Measurements from ENCODE around the gene PJA1. TPM values are rescaled to one million over a fixed set of nuclear protein-coding genes. Genes with fewer than 3 reads are reported as not detected.

Gene PJA1
- polyA plus RNA-seq, 4 donors, result 88.0 to 112 (median 103) TPM

GRCh38 chrX:69173906-69174305, 8.7 kb upstream of the PJA1 start:
- DNase-seq (ENCODE audit: low read depth in 4 of 4, low spot score in 3 of 4), result no peak

GRCh38 chrX:69172937-69173336, 7.7 kb upstream of the PJA1 start:
- DNase-seq (ENCODE audit: low read depth in 4 of 4, low spot score in 3 of 4), result no peak

GRCh38 chrX:69170319-69170718, 5.1 kb upstream of the PJA1 start:
- DNase-seq (ENCODE audit: low read depth in 4 of 4, low spot score in 3 of 4), result no peak

GRCh38 chrX:69163936-69164741, 1.1 kb downstream of the PJA1 start:
- no peak for DNase-seq (ENCODE audit: low read depth in 4 of 4, low spot score in 3 of 4)

- DNase-seq (ENCODE audit: low read depth in 4 of 4, low spot score in 3 of 4), result no peak
These were observed 2.8 kb downstream of the PJA1 start for GRCh38 chrX:69162361-69162865.

- DNase-seq (ENCODE audit: low read depth in 4 of 4, low spot score in 3 of 4), result no peak
These were observed 3.4 kb downstream of the PJA1 start for GRCh38 chrX:69161786-69162349.

GRCh38 chrX:69161371-69161770, 3.9 kb downstream of the PJA1 start:
- no peak for DNase-seq (ENCODE audit: low read depth in 4 of 4, low spot score in 3 of 4)

GRCh38 chrX:69158166-69158980, 6.9 kb downstream of the PJA1 start:
- DNase-seq (ENCODE audit: low read depth in 4 of 4, low spot score in 3 of 4), result peak in 1 of 4 donors; percentile 47

GRCh38 chrX:69156638-69157037, 8.6 kb downstream of the PJA1 start:
- no peak for DNase-seq (ENCODE audit: low read depth in 4 of 4, low spot score in 3 of 4)

- DNase-seq (ENCODE audit: low read depth in 4 of 4, low spot score in 3 of 4), result no peak
These were observed 9.3 kb downstream of the PJA1 start for GRCh38 chrX:69155786-69156520.

GRCh38 chrX:69154051-69154450, 11.2 kb downstream of the PJA1 start:
- DNase-seq (ENCODE audit: low read depth in 4 of 4, low spot score in 3 of 4), result no peak

- DNase-seq (ENCODE audit: low read depth in 4 of 4, low spot score in 3 of 4), result peak in 1 of 4 donors; percentile 47
These were observed 12.1 kb downstream of the PJA1 start for GRCh38 chrX:69153060-69153730.

- DNase-seq (ENCODE audit: low read depth in 4 of 4, low spot score in 3 of 4), result no peak
These were observed 12.8 kb downstream of the PJA1 start for GRCh38 chrX:69152417-69152841.

GRCh38 chrX:69151866-69152284, 13.4 kb downstream of the PJA1 start:
- DNase-seq (ENCODE audit: low read depth in 4 of 4, low spot score in 3 of 4), result no peak

- no peak for DNase-seq (ENCODE audit: low read depth in 4 of 4, low spot score in 3 of 4)
These were observed 14.8 kb downstream of the PJA1 start for GRCh38 chrX:69150281-69150960.

GRCh38 chrX:69149466-69150280, 15.6 kb downstream of the PJA1 start:
- DNase-seq (ENCODE audit: low read depth in 4 of 4, low spot score in 3 of 4), result no peak

GRCh38 chrX:69148946-69149345, 16.3 kb downstream of the PJA1 start:
- no peak for DNase-seq (ENCODE audit: low read depth in 4 of 4, low spot score in 3 of 4)

- no peak for DNase-seq (ENCODE audit: low read depth in 4 of 4, low spot score in 3 of 4)
These were observed 18.5 kb downstream of the PJA1 start for GRCh38 chrX:69146739-69147138.

- no peak for DNase-seq (ENCODE audit: low read depth in 4 of 4, low spot score in 3 of 4)
These were observed 19.5 kb downstream of the PJA1 start for GRCh38 chrX:69145714-69146113.
